A673 (cell line): ENCODE measurements around the gene PTBP1. TPM values are rescaled to one million over a fixed set of nuclear protein-coding genes. Genes with fewer than 3 reads are reported as not detected.

Experiments used
- BruUV-seq: library from RNA; stranded (reverse); fragments of 400-500 nt; replicated peaks from 2 replicates; lab custom pipeline; 2021; lab: Mats Ljungman, UMichigan
- CTCF ChIA-PET: fragments of 300-600 bp; sonication (Branson Sonifier 250); formaldehyde crosslinking; loops from one replicate; lab custom pipeline; 2022; ENCODE audit warnings: antibody characterized with exemption; lab: Charles Lee
- POLR2A ChIA-PET: fragments of 300-600 bp; sonication (Branson Sonifier 250); formaldehyde crosslinking; loops from one replicate; lab custom pipeline; 2022; ENCODE audit warnings: antibody characterized with exemption; ENCODE audit not compliant: low non-redundant PET; lab: Charles Lee
- DNase-seq: peaks from one replicate; pipeline ENCODE4 v3.0.0-alpha.2; 2015; ENCODE audit warnings: low spot score
- H3K27ac ChIP-seq: fragments of 200-600 bp; sonication (generic); 2 replicates; pipeline ENCODE4 v1.5.1; 2016; ENCODE audit warnings: mixed run types, low read depth, mild to moderate bottlenecking, mixed read lengths, antibody characterized with exemption, low read length; ENCODE audit not compliant: poor library complexity, severe bottlenecking
- H3K27me3 ChIP-seq: fragments of 200-600 bp; sonication (generic); replicated peaks from 2 replicates; pipeline ENCODE4 v1.6.1; 2017; ENCODE audit warnings: mixed run types, low read depth, mild to moderate bottlenecking, mixed read lengths, antibody characterized with exemption, low read length; ENCODE audit not compliant: insufficient read depth, poor library complexity
- H3K36me3 ChIP-seq: fragments of 200-600 bp; sonication (generic); 2 replicates; pipeline ENCODE4 v1.6.1; 2016; ENCODE audit warnings: mixed run types, mild to moderate bottlenecking, mixed read lengths, antibody characterized with exemption, low read length; ENCODE audit not compliant: insufficient read depth, poor library complexity, severe bottlenecking
- H3K4me1 ChIP-seq: fragments of 200-600 bp; sonication (generic); 2 replicates; pipeline ENCODE4 v1.6.1; 2017; ENCODE audit warnings: mixed run types, mild to moderate bottlenecking, mixed read lengths, antibody characterized with exemption, low read length; ENCODE audit not compliant: insufficient read depth, poor library complexity, severe bottlenecking
- H3K4me3 ChIP-seq: fragments of 200-600 bp; sonication (generic); 2 replicates; pipeline ENCODE4 v1.5.1; 2016; ENCODE audit warnings: low read depth, mixed run types, mild to moderate bottlenecking, mixed read lengths, low read length; ENCODE audit not compliant: poor library complexity, severe bottlenecking
- H3K9me3 ChIP-seq: fragments of 200-600 bp; sonication (generic); 2 replicates; pipeline ENCODE4 v1.6.1; 2016; ENCODE audit warnings: mixed run types, low read depth, mild to moderate bottlenecking, mixed read lengths, antibody characterized with exemption, low read length; ENCODE audit not compliant: poor library complexity, severe bottlenecking
- CTCF ChIP-seq: fragments of 300-800, 200-600 bp; sonication (generic); conservative IDR thresholded peaks from 2 replicates; pipeline ENCODE4 v1.5.1; 2017; ENCODE audit warnings: low read depth, mild to moderate bottlenecking, antibody characterized with exemption, low read length, moderate library complexity, mixed read lengths
- EZH2 ChIP-seq: fragments of 200-600 bp; sonication (generic); IDR thresholded peaks from 2 replicates; pipeline ENCODE4 v1.6.1; 2017; ENCODE audit warnings: borderline replicate concordance, low read depth, mild to moderate bottlenecking, mixed read lengths, antibody characterized with exemption, low read length; ENCODE audit not compliant: poor library complexity, severe bottlenecking
- intact Hi-C: fragments of 100-400 bp; cut with micrococcal nuclease; formaldehyde crosslinking; loops from one replicate; pipeline ENCODE4 v1.10.0; 2022; ENCODE audit not compliant: unreplicated experiment
- total RNA-seq: library from RNA; stranded (reverse); gene quantifications from 2 replicates; pipeline ENCODE4 v1.2.3, GENCODE V29; 2021

The PTBP1 gene
- total RNA-seq, 1 experiment from 2014 or later: 800 TPM

GRCh38 chr19:821825-822503 lies 24.7 kb downstream of the PTBP1 start, which contains the start of gene PLPPR3:
Gene PLPPR3, minus strand, starts transcription at chr19:821955. Its CDS starts 396 bp downstream, at chr19:821559.
- CTCF ChIA-PET: no interaction called here
- Histone ChIP-seq H3K27ac (peak within 1 kb of the TSS; percentile 47), H3K36me3 (no peaks in the 10 kb centered on the region), H3K4me3 (peak within 1 kb of the TSS; percentile 69), H3K4me1 (no peaks in the 10 kb centered on the region), H3K9me3 (no peaks in the 10 kb centered on the region), H3K27me3 (no peaks in the 10 kb centered on the region)
- BruUV-seq: no TSS peak
- POLR2A ChIA-PET: interaction anchor here (0.5 kb wide), 1 partner anchor 14 kb away, joined by 3 read pairs; no protein-coding TSS in a partner anchor
- TF ChIP-seq CTCF: no peak
- DNase-seq: no peak
- intact Hi-C loops: no loop called here

- CTCF ChIA-PET: no interaction called here
- DNase-seq: no peak
- H3K4me3 ChIP-seq: no peak overlapping the region
Observed at GRCh38 chr19:823565-824121, 26.4 kb downstream of the PTBP1 start.

GRCh38 chr19:824885-825284 lies 27.6 kb downstream of the PTBP1 start:
- intact Hi-C loops: no loop called here
- POLR2A ChIA-PET: no interaction called here
- H3K4me1 ChIP-seq: no peaks in the 10 kb centered on the region
- BruUV-seq: no TSS peak
- CTCF ChIA-PET: interaction anchor here (0.5 kb wide), 1 partner anchor 55 kb away, joined by 11 read pairs; no protein-coding TSS in a partner anchor
- H3K9me3 ChIP-seq: no peaks in the 10 kb centered on the region
- H3K36me3 ChIP-seq: no peaks in the 10 kb centered on the region
- no peak overlapping the region for H3K27ac ChIP-seq
- no peak for TF ChIP-seq EZH2
- no peak for TF ChIP-seq CTCF
- no peak overlapping the region for H3K4me3 ChIP-seq
- DNase-seq: no peak
- no peaks in the 10 kb centered on the region for H3K27me3 ChIP-seq

More at GRCh38 chr19:823565-824121, 26.4 kb downstream of the PTBP1 start:
- Histone ChIP-seq H3K27ac (no peak overlapping the region), H3K27me3 (no peaks in the 10 kb centered on the region), H3K36me3 (no peaks in the 10 kb centered on the region), H3K9me3 (no peaks in the 10 kb centered on the region), H3K4me1 (no peaks in the 10 kb centered on the region)
- POLR2A ChIA-PET: no interaction called here
- no TSS peak for BruUV-seq
- intact Hi-C loops: no loop called here
- TF ChIP-seq EZH2 (no peak), CTCF (no peak)
